ENCODE results near the gene CCL23. TPM values are rescaled to one million over a fixed set of nuclear protein-coding genes. Genes with fewer than 3 reads are reported as not detected.

CCL23 gene, protein sequence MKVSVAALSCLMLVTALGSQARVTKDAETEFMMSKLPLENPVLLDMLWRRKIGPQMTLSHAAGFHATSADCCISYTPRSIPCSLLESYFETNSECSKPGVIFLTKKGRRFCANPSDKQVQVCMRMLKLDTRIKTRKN
- 0.26 TPM in 1 of 2 replicates, not detected in the other for total RNA-seq

DNA sequence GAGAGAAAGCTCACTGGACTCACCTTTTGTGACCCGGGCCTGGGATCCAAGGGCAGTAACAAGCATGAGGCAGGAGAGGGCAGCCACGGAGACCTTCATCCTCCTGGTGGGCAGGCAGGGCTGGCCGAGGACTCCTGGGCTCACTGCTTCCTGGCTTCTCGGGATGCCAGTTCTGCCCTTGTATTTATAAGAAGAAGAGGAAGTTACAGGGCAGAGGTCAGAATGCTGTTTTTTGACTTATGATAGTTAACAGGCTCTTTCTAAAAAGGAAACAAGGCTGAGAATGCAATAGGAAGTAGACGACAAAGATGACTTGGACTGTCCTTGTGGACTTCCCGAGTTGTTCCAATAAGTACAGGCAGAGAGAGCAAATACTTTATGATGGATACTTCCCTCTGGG is at the start of gene CCL23:
Gene CCL23 (minus strand): TSS at position 174 of the 400 bp plus-strand sequence. CDS start 75 bp downstream, at position 99.

DNA sequence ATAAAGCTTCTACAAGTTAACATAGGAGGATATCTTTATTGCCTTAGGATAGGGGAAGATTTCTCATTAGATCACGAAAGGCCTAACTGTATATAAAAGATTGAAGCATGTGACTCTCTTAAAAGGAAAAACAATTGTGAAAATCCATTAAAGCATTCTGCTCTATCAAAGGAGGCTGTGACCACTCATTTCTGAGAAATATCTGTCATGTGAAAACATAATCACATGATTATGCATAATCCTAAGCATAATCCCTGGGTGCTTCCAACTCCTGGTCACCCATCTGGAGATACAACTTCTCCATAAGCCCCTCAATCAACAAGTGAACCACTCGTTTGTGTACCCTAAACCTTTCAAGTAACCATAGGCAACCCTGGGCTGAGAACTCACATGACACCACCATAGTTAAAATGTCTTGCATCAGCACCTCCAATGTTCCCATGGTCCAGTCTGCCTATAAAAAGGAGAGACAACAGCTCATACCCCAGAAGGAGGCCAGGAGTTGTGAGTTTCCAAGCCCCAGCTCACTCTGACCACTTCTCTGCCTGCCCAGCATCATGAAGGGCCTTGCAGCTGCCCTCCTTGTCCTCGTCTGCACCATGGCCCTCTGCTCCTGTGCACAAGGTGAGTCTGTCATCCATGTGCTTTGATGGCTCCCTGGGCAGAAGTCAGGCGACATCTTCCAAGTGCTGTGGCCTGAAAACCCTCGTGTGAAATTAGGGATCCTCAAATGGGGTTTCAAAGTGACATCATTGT is 46.2 kb upstream of the CCL23 start, which contains the start of gene CCL18:
Gene CCL18 (plus strand): TSS at position 487 of the 756 bp plus-strand sequence. CDS start 71 bp downstream, at position 558.

GRCh38 chr17:36001110-36001771 is 16.5 kb downstream of the CCL23 start, which contains the start of gene CCL15:
CCL15 (minus strand) TSS chr17:36001553; CDS start chr17:36001492, 61 bp downstream.

DNA sequence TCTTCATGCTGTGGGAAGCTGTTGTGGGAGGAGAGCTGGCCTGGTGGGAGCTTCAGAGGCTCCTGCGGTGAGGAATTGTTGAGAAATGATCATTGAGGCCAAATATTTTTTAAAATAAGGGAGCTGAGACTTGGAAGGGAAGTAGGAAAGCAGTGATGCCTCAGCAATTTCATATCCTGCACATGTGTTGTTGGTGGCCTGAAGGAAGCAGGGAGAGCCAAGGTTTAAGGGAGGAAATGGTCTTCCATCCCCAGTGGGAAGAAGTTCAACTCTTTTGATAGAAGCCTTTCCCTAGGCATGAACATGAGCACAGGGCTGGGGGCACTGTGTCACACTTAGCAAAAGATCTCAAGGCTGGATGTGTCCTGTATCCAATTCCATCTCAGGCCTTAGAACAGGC is 31.1 kb downstream of the CCL23 start, which contains the start of gene CCL14:
Gene CCL14 (minus strand): TSS at position 87 of the 400 bp plus-strand sequence. CDS start 80 bp downstream, at position 7.

GRCh38 chr17:35981246-35981645 is 36.5 kb downstream of the CCL23 start, which contains the start of gene CCL16:
CCL16 (minus strand) TSS chr17:35981497; CDS start chr17:35981420, 77 bp downstream.

Other genes with a start within 250 kb of the CCL23 start
- gene MMP28, start 222.3 kb downstream of the CCL23 start, total RNA-seq = 0.12 and 0.79 TPM in 2 replicates
- gene TAF15, start 208.5 kb downstream of the CCL23 start, total RNA-seq = 62.5 and 69.9 TPM in 2 replicates
- gene HEATR9, start 149.1 kb downstream of the CCL23 start, total RNA-seq = not detected in 2 replicates
- gene CCL5, start 137.6 kb downstream of the CCL23 start, total RNA-seq = 0.13 TPM in 1 of 2 replicates, not detected in the other
- 0.92 and 0.99 TPM in 2 replicates for gene RDM1, start 87.2 kb downstream of the CCL23 start, total RNA-seq
- not detected in 2 replicates for gene LYZL6, start 74.3 kb downstream of the CCL23 start, total RNA-seq
- gene CCL16, start 36.5 kb downstream of the CCL23 start, total RNA-seq = not detected in 2 replicates
- gene CCL14, start 31.2 kb downstream of the CCL23 start, total RNA-seq = 0.40 TPM in 1 of 2 replicates, not detected in the other
- not detected in 2 replicates for gene CCL15, start 16.4 kb downstream of the CCL23 start, total RNA-seq
- gene CCL18, start 46.3 kb upstream of the CCL23 start, total RNA-seq = not detected in 2 replicates
- gene CCL3, start 72.2 kb upstream of the CCL23 start, total RNA-seq = 0.12 TPM in 1 of 2 replicates, not detected in the other
- gene CCL4, start 85.9 kb upstream of the CCL23 start, total RNA-seq = not detected in 2 replicates
- gene TBC1D3B, start 158.7 kb upstream of the CCL23 start, total RNA-seq = 1.1 and 1.7 TPM in 2 replicates
- not detected in 2 replicates for gene CCL3L1, start 178.8 kb upstream of the CCL23 start, total RNA-seq
- gene CCL4L2, start 193.1 kb upstream of the CCL23 start, total RNA-seq = not detected in 2 replicates
- gene TBC1D3I, start 246.6 kb upstream of the CCL23 start, total RNA-seq = not detected in 2 replicates